T follicular helper cell (primary cell): ENCODE measurements around the gene DOHH.
A peak's percentile ranks its signal among the peaks of the same experiment; 100 is the strongest.

ENCODE experiments used
- DNase-seq: peaks from one replicate; pipeline ENCODE4 v3.0.0-alpha.2; 2020; ENCODE audit warnings: low read depth
- total RNA-seq, 2 experiments: gene quantifications; one replicate each; lab custom pipeline; 2026; lab: John Stamatoyannopoulos, UW

The DOHH gene, protein sequence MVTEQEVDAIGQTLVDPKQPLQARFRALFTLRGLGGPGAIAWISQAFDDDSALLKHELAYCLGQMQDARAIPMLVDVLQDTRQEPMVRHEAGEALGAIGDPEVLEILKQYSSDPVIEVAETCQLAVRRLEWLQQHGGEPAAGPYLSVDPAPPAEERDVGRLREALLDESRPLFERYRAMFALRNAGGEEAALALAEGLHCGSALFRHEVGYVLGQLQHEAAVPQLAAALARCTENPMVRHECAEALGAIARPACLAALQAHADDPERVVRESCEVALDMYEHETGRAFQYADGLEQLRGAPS
- 12.7 to 27.1 reads per million in 2 experiments for total RNA-seq

DNA sequence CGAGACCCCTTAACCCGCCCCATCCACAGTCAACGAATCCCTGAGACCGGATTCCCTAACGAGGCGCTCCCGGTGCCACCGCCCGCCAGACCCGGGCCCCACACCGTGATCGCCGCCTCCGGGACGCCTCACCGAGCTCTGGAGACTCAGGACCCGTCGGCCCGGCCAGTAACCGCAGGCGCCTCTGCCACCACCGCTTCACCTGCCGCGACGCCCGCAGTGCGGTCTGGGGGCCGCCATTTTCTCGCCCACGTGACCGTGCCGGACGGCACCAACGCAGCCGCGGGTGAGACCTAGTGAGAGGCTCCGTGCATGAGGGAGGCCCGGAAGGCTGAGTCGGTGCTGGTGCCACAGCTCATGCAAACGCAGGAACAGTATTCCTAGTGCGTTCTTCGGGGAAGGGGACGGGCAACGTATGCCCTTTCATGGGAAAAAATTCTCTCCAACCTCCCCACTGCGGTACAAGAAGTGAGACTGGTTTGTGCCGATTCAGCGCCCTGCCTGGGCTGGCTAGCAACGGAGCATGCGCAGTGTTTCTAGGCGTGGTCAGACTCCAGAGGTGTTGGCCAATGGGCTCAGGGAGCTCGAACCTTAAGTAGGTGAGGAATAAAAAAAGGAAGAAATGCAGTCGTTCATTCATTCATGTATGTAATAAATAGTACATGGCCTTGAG is at the start of gene DOHH:
Gene DOHH (minus strand): TSS at position 246 of the 673 bp plus-strand sequence. CDS start 3,860 bp downstream, outside the sequence.
- peak; percentile 92 for DNase-seq

DNA sequence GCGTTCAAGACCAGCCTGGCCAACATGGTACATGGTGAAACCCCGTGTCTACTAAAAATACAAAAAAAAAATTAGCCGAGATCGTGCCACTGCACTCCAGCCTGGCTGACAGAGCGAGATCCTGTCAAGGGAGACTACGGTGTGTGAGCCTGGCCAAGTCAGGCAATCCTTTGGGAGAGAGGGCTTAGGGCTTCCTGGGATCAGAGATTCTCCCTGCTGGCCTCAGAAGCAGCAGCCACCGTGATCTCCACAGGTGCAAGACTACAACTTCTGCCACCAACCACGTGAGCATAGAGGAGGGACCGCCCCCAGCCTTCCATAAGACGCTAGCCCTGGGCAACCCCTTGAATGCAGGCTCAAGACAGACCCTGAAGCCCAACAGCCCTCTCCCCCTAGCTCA is 49.3 kb upstream of the DOHH start:
- DNase-seq = no peak

DNA sequence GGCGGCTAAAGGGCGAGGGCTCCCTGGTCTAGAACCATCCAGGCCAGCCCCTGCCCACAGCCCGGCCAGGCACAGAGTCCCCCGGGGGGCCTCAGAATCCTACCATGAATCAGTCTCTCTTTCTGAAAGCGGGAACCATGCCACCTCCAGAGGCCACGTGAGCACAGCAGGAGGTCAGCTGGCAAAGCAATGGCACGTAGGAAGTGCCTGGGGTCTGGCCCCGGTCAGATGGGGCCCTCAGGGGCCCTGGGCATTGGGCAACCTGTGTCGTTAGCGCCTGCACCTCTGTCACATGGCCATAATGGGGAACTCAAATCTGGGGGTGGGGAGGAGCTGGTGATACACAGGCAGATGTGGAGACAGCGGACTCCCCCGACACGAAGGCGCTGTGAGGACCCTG is 48.1 kb upstream of the DOHH start:
- no peak for DNase-seq

DNA sequence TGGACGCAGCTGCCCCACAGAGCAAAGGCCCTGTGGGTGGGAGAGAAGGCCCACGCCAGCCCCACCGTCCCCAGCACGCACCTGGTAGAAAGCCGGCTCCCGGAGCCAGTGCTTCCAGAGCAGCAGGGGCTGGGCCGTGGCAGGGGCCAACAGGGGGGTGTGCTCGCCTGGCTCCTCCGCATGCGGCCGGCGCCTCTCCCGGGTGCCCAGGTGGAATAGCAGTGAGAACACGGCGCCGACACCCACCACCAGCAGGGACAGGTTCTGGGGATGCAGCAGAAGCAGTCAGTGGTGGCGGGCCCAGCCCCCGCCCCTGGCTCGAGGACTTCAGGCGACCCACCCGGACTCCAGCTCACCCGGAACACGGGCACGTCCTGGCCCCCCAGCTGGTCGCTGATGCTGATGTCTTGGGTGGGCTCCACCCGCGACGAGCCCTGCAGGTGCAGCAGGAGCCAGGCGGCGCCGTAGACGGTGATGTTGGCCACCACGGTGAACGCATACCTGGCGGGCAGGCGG is 47.4 kb upstream of the DOHH start:
- DNase-seq = no peak

DNA sequence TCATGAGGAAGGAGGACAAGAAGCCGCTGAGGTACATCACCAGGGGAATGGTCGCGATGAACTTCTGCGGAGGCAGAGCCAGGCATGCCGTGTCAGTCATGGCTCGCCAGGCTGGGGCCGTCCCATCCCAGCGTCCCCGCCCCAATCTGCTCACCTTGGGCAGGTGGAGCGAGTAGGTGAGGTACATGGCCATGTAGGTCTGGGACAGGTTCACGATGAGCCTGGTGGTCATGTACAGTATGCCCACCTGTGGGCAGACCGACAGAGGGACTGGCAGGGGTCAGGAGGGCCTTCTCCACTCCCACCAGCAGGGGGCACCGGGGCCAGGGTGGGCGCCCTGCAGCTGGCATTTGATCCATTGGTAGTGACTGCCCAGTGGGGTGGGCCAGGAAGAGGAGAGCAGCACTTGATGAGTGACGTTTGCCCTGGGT is 46.8 kb upstream of the DOHH start:
- no peak for DNase-seq

DNA sequence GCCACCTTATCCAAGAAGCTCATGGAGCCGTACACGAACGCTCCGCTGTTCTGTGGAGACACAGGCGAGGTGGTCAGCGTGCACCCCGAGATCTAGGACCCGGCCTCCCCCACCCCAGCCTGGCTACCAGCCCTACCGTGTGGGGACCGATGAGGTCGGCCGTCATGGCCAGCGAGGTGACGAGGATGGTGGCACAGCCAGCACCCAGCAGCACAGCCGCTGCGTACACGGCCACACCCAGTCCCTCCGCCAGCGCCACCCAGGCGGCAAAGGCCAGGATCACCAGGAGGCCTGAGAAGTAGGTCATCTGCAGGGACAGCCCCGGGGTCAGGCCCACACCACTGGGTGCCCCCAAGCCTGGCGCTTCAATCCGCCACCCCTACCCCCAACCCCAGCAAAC is 45.6 kb upstream of the DOHH start:
- DNase-seq = no peak

DNA sequence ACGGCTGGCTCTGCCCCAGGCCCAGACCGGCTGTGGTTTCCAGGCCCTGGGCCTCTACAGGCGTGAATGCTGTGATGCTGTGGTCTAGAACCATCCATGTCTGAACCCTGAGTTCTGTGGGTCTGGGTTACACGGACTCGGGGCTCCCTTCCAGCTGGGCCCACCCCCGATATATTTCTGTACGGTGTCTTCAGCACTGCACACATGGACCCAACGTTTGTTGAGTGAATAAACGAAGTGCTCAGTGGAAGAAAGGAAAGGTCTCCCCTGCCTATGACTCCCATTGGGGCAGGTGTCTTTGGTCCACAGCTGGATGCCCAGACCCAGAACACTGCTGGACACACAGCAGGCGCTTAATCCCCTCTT is 45.2 kb upstream of the DOHH start:
- no peak for DNase-seq

DNA sequence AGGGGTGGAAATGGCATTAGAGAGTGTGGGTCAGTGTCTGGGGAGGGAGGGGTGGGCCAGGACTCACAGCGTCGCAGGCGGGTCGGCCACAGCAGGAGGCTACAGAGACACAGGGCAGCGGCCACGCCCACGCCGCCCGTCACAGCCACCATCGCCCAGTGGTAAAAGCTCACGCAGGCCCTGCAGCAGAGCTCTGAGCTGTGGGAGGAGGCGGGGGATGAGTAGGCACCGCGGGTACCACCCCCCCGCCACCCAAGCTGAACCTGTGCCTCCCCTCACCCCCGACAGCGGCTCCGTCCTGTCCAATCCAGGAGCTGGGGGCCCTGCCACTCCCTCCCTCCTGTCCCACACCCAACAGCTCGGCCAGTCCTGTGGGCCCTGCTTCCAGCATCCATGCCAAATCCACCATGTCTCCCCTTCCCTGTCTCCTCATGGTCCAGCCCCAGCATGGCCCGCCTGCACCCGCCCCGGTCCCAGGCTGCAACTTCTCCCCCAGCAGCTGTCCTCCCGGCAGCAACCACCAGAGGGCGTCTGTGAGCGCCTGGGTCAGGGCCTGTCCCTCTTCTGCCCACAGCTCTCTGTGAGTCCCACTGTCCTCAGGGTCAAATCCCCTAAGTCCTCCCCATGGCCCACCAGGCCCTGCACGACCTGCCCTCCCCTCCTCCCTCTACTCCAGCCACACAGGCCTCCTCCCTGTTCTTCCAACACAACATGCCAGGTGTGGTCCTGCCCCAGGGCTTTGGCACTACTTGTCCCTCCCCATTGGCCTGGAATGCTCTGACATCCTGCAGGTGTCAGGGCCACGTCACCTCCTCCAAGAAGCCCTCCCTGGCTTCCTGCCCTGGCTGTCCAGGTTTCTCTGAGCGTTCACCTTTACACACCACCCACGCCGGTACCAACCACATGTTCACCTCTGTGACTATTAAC is 44.5 kb upstream of the DOHH start:
- DNase-seq = peak; percentile 67

DNA sequence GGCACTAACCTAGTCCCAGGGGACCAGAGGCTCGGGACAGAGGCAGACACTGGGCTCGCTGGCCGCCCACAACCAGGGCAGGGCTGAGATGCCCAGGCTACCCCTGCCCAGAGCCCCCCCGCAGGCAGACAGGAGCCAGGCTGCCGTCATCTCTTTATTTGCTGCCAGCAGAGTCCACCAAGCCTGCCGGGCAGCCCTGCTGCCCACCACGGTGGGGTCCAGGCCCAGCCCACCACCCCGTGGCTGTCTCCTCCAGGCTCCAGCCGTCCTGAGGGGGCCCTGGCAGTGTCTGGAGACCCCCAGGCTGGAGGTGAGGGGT is 43.5 kb upstream of the DOHH start:
- DNase-seq = no peak

DNA sequence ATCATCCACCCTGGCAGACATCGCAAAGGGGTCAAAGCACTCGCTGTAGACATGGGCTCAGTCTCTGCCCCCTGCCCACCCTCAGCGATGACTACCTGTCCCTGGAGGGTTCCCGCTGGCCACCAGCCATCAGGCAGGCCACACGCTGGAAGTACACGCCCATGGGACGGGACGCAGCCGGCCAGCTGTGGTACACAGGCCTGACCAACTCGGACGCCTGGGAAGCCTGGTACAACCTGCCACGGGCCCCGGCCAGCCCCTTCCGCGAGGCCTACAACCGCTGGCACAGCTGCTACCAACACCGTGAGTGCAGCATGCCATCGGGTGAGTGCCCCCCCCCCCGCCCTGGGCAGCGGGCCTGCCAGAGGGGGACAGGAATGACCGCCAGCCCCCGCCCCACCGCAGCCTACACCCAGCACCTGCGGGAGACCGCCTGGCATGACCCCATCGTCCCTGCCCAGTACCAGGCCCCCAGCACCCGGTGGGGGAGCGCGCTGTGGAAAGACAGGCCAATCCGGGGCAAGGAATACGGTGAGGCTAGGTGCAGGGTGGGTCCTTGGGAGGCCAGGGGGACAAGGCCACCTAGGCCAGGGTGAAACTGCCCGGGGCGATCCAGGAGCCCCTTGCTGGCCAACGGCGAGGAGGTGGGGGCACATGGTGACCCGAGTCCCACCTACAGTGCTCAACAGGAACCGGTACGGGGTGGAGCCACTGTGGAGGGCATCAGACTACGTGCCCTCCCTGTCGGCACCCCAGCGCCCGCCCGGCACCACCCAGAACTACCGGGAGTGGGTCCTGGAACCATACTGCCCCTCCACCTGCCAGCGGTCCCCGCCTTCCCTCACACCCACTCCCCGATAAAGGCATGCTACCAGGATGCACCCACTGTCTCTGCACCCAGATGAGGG is 42.9 kb upstream of the DOHH start:
- DNase-seq = no peak

DNA sequence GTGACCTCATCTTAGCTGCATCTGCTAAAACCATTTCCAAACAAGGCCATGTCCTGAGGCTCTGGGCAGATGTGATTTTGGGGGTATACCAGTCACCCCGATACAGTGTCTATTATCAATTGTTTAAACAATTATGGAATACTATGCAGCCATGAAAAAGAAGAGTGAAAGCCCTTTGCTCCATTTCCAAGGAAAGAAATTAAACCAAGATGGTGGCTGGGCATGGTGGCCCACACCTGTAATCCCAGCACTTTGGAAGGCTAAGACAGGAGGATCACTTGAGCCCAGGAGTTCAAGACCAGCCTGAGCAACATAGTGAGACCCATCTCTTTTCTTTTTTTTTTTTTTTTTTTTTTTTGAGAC is 39.3 kb upstream of the DOHH start:
- no peak for DNase-seq

DNA sequence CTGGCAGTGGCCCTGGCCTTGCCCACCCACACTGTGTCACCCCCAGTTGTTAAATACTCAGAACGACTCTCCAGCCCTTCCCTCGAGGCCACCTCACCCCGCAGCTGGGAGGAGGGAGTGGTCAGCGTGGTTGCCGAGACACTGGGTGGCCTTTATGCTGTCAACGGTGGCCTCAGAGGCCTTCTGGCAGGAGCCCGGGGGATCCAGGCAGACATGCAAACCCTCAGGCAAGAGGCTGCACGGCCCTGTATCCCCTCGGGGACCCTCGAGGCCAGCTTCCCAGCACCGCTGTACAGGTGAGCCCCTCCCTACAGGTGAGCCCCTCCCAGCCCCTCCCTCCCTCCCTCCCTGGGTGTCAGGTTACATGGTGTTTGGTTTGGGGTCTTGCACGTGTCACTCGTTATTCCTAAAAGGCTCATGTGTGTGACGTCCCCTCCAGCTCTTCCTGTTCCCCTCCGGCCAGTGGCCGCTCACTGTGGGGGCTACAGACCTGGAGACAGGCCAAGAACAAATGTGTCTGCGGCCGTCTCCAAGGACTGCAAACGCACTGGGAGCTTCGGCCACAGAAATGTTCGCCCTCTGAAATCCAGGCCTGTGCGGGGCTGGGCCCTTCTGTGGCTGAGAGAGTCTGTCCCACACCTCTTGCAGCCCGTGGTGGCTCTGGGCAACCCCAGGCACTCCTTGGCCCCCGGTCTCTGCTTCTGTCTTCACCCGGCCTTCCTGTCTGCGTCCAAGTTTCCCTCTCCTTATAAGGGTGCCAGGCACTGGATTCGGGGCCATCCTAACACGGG is 38.7 kb upstream of the DOHH start, which contains the start of gene TEKTIP1:
Gene TEKTIP1 (plus strand): TSS at position 210 of the 791 bp plus-strand sequence. CDS start 4 bp downstream, at position 214.
- DNase-seq = no peak

DNA sequence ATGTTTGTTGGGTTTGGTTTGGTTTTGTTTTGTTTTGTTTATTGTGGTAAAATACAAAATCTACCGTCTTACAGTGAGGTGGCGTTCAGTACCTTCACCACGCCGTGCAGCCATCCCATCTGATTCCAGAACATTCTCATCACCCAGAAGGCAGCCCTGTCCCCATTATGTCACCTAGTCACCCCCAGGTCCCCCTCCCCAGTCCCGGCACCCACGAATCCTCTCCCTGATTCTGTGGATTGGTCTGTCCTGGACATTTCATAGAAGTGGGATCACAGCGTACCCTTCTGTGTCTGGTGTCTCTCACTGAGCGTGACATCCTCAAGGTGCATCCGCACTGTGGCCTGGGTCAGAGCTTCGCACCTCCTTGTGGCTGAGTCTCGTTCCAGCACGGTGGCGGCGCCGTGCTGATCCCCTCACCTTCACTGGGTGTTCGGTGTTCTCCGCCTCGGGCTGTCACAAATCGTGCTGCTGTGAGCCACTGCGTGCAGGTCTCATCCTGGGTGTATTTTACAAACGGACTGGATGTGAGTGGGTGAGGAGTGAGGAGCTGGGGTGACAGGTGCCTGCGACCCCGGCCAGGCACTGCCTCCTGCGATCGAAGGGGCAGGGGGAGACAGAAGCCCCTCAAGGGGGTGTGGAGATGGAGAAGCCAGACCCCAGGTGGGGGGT is 37.9 kb upstream of the DOHH start:
- no peak for DNase-seq

DNA sequence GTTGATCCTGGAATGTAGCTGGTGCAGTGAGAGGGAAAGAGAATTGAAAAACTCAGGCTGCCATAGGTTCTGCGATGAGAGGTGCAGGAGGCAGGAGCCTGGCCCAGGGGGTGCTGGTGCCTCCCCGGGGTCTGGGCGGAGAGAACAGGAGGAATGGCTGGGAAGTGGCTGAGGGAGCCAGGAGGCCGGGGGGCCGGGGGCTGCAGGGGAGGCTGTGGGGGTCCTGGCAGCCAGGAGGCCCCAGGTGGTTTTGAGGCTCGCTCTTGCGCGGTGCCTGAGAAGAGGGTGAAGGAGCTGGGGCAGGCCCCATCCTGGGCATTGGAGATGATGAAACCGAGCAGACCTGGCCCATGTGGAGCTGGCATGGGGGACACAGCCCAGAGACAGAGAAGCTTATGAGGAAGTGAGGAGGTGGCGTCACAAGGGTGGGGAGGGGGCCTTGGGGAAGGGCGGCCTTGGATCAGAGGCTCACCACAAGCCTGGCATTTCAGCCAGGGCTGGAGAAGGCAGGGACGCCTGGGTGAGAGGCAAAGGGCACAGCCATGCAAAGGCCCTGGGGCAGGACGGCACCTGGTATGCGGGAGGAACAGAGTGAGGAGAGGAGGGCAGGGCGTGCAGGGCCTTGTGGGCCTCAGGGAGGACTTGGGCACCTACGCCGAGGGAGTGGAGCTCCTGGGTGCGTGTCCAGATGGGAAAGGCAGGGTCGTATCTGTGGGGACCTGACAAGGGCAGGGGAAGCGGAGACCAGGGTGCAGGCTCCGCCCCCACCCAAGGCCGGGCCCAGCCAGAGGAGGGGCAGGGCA is 37.2 kb upstream of the DOHH start:
- DNase-seq = no peak

DNA sequence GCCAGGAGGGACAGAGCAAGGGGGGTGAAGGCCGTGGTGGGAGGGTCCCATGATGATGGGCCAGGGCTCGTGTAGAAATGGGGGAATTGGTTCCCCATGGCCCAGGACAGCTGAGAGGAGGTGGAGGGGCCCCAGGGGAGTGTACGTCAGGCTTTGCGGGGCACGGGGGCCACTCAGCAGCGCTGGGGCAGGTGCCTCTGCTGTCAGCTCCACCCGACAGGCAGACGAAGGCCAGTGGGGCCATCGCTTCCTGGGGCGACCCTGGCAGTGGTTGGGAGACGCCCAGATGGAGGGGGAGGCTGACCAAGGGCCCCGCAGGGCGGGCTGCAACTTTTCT is 36.6 kb upstream of the DOHH start:
- DNase-seq = no peak

DNA sequence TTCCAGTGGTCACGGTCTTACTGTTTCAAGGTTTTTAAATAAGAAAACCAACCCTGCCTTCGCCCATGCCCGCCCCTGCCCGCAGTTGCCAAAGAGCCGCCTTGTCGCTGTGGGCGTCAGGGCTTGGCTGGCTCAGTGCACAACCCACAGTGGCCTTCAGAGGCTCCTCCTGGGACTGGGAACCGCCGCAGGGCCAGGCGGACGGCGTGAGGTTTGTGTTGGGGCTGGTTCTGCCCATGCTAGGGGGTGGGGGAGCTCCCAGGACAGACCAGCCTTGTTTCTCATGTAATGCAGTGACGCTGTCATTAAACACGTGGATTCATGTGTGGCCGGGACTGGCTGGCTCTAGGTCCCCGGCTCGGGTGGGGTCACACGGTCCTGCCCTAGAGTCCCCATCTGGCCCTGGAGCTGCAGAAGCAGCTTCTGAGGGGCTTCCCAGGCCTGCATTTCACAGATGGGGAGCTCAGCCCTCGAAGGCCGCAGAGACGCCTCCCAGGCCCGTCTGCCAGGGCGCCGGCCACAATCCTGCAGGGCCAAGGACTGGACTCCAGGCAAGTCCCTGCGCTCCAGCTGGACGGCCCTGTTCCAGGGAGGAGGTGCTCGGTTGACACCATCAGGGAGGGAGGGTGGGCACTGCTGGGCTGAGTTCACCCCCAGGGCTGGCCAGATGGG is 36.1 kb upstream of the DOHH start:
- no peak for DNase-seq

DNA sequence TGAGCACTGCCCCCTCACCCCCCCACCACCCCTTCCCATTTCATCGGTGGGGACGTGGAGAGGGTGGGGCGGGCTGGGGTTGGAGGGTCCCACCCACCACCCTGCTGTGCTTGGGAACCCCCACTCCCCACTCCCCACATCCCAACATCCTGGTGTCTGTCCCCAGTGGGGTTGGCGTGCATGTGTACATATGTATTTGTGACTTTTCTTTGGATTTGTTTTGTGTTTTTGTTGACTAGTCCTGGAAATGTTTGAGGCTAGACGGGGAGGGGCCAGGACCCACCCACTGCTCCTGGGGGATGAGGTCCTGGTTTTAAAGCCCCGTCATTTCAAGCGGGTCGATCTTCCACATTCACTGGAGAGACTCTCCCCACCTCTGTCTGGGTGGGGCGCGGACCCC is 35.5 kb upstream of the DOHH start:
- DNase-seq = no peak

DNA sequence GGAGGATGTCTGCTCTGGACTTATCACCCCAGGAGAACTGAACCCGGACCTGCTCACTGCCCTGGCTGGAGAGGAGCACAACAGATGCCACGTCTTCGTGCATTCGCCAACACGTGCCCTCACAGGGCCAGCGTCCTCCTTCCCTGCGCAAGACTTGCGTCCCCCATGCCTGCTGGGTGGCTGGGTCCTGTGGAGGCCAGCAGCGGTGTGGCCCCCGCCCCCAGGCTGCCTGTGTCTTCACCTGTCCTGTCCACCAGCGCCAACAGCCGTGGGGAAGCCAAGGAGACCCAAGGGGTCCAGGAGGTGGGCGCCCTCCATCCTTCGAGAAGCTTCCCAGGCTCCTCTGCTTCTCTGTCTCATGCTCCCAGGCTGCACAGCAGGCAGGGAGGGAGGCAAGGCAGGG is 35.1 kb upstream of the DOHH start:
- DNase-seq = no peak

DNA sequence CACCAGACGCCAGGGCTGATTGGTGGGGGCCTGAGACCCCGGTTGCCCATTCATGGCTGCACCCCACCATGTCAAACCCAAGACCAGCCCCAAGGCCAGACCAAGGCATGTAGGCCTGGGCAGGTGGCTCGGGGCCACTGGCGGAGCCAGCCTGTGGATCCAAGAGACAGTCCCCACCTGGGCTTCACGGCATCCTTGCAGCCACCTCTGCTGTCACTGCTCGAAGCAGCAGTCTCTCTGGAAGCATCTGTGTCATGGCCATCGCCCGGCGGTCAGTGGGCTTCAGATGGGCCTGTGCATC is 34.7 kb upstream of the DOHH start:
- no peak for DNase-seq
